Kidney epithelial cell (primary cell): ENCODE measurements around the gene RAD51B. TPM values are rescaled to one million over a fixed set of nuclear protein-coding genes. Genes with fewer than 3 reads are reported as not detected.
A peak's percentile ranks its signal among the peaks of the same experiment; 100 is the strongest.

Experiments
- DNase-seq: peaks from one replicate; pipeline ENCODE4 v3.0.0-alpha.2; 2010; ENCODE audit warnings: low read depth
- H3K27me3 ChIP-seq: 2 replicates; pipeline ENCODE4 v1.6.0; 2011; ENCODE audit warnings: low read length; ENCODE audit not compliant: control insufficient read depth, insufficient read depth
- H3K36me3 ChIP-seq: 2 replicates; pipeline ENCODE4 v1.5.1; 2011; ENCODE audit warnings: low read length; ENCODE audit not compliant: control insufficient read depth, insufficient read depth
- H3K4me3 ChIP-seq: 2 replicates; pipeline ENCODE4 v1.5.1; 2011; ENCODE audit warnings: low read depth, mild to moderate bottlenecking, control low read depth, low read length
- total RNA-seq: library from RNA; depleted of rRNA; stranded (reverse); fragments of >200 nt; gene quantifications from 2 replicates; pipeline ENCODE4 v1.2.3, GENCODE V29; 2015
- TF ChIP-seq, protein P1 (sequence below): IDR thresholded peaks from 2 replicates; pipeline ENCODE4 v1.5.1; 2011; ENCODE audit warnings: mild to moderate bottlenecking, moderate library complexity, low read length, control low read depth, inconsistent platforms; ENCODE audit not compliant: insufficient read depth, poor library complexity, severe bottlenecking

RAD51B gene
- total RNA-seq, 1 donor from 2014 or later: 9.5 TPM

DNA sequence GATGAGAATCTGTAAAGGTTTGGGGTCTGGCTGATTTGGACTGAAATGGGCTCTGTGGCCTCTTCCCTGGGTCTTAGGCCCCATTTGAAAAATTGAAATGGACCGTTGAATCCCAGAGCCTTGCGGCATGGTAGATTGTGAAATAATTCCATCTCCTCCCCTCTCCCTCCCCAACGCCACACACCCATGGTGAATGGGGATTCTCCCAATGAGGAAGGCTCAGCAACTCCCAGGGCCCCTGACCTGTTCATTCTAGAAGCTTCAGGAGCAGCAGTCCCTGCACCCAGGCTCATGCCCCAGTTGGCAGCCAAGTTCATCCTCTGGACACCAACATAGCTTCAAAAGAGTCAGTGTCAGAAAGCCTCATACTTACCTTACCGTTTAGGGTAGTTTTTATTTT, 755.8 kb downstream of the RAD51B start:
- Histone ChIP-seq H3K27me3 (no peaks in the 10 kb centered on the region), H3K36me3 (no peaks in the 10 kb centered on the region), H3K4me3 (no peak overlapping the region)
- DNase-seq: no peak
- TF ChIP-seq, protein P1, sequence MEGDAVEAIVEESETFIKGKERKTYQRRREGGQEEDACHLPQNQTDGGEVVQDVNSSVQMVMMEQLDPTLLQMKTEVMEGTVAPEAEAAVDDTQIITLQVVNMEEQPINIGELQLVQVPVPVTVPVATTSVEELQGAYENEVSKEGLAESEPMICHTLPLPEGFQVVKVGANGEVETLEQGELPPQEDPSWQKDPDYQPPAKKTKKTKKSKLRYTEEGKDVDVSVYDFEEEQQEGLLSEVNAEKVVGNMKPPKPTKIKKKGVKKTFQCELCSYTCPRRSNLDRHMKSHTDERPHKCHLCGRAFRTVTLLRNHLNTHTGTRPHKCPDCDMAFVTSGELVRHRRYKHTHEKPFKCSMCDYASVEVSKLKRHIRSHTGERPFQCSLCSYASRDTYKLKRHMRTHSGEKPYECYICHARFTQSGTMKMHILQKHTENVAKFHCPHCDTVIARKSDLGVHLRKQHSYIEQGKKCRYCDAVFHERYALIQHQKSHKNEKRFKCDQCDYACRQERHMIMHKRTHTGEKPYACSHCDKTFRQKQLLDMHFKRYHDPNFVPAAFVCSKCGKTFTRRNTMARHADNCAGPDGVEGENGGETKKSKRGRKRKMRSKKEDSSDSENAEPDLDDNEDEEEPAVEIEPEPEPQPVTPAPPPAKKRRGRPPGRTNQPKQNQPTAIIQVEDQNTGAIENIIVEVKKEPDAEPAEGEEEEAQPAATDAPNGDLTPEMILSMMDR: no peak

DNA sequence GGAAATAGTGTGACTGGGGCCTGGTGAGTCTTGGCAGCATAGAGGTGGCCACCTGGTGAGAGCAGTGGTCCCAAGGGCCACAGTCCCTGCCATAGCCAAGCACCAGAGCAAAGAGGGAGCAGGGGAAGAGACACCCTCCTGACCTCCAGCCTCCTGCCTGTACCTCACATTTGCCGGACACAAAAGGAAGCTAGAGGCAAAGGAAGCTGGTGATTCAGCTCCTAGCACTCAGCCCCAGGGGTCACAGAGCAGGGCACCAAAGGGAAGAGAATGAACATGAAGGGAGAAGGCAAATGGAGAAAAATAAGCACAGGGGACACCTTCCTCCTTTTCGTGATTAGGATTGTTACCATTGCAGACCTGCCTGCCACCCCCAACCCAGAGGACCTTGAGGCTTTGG, 756.5 kb downstream of the RAD51B start:
- H3K27me3 ChIP-seq: no peaks in the 10 kb centered on the region
- no peak for DNase-seq
- TF ChIP-seq, protein P1: no peak
- H3K36me3 ChIP-seq: no peaks in the 10 kb centered on the region
- H3K4me3 ChIP-seq: no peak overlapping the region

DNA sequence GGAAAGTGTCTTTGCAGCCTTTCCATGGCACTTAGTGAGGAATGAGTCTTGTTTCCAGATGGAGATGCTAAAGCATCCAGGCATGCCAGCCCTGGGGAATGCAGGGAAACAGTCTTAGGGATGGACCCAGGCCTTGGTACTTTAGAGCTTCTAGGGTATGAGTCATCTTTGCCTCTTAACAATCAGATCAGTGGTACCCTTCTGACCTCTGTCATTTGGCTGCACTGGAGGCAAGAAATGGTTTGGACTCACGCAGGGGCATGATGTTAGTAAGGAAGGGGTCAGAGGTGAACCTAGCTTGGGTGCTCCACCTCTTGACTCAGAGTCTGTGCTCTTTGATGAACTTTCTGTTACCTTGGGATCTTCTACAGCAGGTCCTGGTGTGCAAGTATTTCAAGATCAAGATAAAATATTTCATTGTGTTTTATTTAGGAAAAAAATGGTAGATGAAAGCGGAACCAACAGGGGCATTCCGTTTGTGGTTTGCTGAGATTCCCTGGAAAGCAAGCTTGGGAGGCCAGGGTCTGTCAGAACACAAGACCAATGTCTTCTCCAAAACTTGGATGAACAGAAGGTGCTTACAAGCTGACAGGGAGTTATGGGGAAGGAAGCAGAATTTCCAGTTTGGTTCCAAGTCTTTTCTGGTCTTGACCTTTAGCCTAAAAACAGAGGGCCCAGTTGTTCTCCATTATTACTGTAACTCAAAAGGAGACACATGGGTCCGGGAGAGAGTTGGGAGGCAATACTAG, 757.1 kb downstream of the RAD51B start:
- TF ChIP-seq, protein P1: no peak
- no peaks in the 10 kb centered on the region for H3K27me3 ChIP-seq
- H3K36me3 ChIP-seq: no peaks in the 10 kb centered on the region
- no peak overlapping the region for H3K4me3 ChIP-seq
- DNase-seq: peak; percentile 53

DNA sequence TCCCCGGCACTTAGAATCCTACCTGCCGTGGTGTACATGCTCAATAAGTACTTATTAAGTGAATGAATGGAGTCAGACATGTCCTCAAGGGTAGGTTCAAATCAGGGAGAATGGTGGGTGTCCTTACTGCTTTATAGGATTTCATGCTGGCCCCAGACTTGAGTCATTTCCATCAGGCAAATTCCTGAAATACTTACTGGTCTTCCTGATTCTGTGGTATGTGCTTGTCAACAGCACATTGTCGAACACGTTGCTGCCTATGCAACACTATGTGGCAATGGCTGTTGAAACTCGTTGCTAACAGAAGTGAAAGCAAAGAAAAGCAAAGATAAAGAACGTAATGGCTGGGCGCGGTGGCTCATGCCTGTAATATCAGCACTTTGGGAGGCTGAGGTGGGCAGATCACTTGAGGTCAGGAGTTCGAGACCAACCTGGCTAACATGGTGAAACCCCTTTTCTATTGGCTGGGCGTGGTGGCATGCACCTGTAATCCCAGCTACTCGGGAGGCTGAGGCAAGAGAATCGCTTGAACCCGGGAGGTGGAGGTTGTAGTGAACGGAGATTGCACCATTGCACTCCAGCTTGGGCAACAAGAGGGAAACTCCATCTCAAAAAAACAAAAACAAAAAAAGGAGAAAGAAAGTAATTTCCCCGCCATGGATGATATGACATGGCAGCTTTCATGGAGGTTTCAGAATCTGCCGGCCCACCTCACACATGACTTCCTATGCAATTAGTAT, 758.4 kb downstream of the RAD51B start:
- Histone ChIP-seq H3K4me3 (no peak overlapping the region), H3K27me3 (no peaks in the 10 kb centered on the region), H3K36me3 (no peaks in the 10 kb centered on the region)
- TF ChIP-seq, protein P1: no peak
- peak; percentile 98 for DNase-seq

DNA sequence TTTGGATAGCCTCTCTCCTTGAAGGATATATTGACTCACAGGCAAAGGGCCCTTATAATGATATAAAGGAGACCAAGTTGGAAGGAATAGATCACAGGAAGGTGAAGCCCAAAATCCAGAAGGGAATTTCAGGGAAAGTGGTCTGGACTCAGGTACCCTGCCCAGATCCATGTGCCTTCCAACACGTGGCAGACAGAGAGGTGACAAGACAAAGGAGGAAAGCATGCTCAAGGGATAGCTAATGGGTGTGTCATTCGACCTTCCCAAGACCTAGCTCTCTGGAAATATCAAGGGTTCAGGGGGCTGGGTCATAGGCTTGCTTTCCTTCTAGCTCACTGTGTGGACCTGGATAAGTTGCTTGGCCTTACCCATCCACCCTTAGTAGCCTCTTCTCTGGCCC, 759.0 kb downstream of the RAD51B start:
- no peak for DNase-seq
- TF ChIP-seq, protein P1: no peak
- Histone ChIP-seq H3K27me3 (no peaks in the 10 kb centered on the region), H3K36me3 (no peaks in the 10 kb centered on the region), H3K4me3 (no peak overlapping the region)
